ENCODE measurements around the gene FAM8A1. TPM values are rescaled to one million over a fixed set of nuclear protein-coding genes. Genes with fewer than 3 reads are reported as not detected.
"Not testable (repeated sequence)": the region's sequence is repeated elsewhere in the genome, so short reads cannot be mapped to it uniquely, and the experiment has no call there.

Gene FAM8A1
- polyA plus RNA-seq, 6 donors from 2014 or later = 1.5 to 3.4 (median 2.0) TPM; not detected in 1

DNA sequence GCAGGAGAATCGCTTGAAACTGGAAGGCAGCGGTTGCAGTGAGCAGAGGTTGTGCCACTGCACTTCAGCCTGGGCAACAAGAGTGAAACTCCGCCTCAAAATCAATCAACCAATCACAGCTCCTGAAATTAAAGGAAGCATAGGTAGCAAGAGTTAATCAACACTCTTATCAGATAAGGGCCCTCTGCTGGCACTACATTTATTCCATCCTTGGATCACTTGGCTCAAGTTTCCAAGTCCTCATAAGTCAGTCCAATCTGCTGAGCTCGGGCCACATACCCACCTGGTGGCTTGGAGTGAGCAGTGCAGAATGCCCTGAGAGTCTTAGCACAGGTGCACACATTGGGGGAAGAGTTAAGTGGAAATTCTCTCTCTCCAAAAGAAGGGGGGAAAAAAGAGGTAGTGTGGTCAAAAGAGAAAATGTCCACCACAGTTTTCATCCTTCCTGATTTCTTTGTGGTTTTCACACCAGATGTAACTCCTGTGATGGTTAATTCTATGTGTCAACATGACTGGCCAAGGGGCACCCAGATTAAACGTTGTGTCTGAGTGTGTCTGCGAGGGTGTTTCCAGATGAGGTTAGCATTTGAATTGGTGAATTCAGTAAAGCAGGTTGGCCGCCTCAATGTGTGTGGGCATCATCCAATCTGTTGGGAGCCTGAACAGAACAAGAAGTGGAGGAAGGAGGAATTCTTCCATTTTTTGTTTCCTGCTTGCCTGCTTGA lies 14.2 kb upstream of the FAM8A1 start:
- Mint-ChIP-seq H3K9me3 (peaks cover 0 to 4% (median 0%) of the 10 kb centered on the region in 7 donors), H3K27me3 (peaks cover 0 to 12% (median 4%) of the 10 kb centered on the region in 3 donors), H3K36me3 (no peaks in the 10 kb centered on the region), H3K27ac (peak overlapping the region in 1 of 6 donors; percentile 56), H3K4me3 (no peak overlapping the region), H3K4me1 (peaks cover 0 to 4% (median 0%) of the 10 kb centered on the region in 3 donors)
- peak; percentile 37 to 45 for ATAC-seq (ENCODE audit: low read depth in 2 of 2)
- no peak for DNase-seq

DNA sequence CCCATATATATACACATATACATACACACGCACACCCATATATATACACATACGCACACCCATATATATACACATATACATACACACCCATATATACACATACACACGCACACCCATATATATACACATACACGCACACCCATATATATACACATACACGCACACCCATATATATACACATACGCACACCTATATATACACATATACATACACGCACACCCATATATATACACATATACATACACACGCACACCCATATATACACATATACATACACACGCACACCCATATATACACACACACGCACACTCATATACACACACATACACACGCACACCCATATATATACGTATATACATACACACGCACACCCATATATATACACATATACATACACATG lies 13.5 kb upstream of the FAM8A1 start:
- H3K36me3 Mint-ChIP-seq; H3K27ac Mint-ChIP-seq; H3K4me3 Mint-ChIP-seq; ATAC-seq (ENCODE audit: low read depth in 2 of 2); H3K9me3 Mint-ChIP-seq; DNase-seq; H3K27me3 Mint-ChIP-seq; H3K4me1 Mint-ChIP-seq: not testable (repeated sequence)

DNA sequence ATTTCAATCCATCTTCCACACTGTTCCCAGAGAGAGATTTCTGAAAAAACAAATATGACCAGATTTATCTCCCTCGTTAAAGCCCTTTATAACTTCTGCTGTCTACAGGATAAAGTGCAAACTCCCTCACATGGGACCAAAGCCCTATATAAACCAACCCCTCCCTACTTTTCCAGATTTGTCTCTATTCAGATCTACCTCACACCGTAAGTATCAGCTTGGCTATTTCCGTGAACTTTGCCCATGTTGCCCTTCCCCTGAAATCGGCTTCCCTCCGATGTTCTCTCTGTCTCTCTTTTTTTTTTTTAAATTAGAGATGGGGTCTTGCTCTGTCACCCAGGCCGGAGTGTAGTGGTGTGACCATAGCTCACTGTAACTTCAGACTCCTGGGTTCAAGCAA lies 12.1 kb upstream of the FAM8A1 start:
- H3K27ac Mint-ChIP-seq = peak overlapping the region in 1 of 6 donors; percentile 50
- DNase-seq (no peak), ATAC-seq (ENCODE audit: low read depth in 2 of 2) (no peak)
- H3K9me3 Mint-ChIP-seq = no peaks in the 10 kb centered on the region
- H3K27me3 Mint-ChIP-seq = peaks cover 0 to 5% (median 0%) of the 10 kb centered on the region in 3 donors
- H3K4me3 Mint-ChIP-seq = no peak overlapping the region
- no peaks in the 10 kb centered on the region for H3K36me3 Mint-ChIP-seq
- peaks cover 0 to 4% (median 0%) of the 10 kb centered on the region in 3 donors for H3K4me1 Mint-ChIP-seq

DNA sequence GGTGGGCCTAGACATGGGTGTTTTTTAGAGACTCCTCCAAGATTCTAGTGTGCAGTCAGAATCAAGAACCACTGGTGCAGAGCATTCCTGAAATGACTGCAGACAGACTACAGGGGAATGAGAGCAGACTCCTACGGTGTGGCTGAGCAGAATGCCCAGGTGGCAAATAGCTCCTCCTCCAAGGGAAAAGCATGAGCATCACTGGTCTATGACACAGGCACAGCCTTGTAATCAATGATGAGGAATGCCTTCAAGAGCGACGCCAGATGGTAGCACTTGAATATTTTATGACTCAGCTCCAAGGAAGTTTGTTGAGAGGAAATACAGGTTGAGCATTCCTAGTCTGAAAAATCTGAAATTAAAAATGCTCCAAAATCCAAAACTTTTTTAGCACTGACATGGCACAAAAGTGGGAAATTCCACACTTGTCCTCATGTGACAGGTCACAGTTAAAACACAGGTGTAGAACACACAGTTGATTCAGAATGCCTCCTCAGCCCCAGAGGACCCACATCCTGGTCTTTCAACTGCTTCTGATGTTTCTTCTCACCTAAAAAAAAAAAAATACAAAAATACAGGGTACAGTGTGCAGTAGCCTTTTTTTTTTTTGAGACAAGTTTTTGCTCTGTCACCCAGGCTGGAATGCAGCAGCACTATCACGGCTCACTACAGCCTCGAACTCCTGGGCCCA lies 10.6 kb upstream of the FAM8A1 start:
- H3K9me3 Mint-ChIP-seq = no peaks in the 10 kb centered on the region
- no peak overlapping the region for H3K4me3 Mint-ChIP-seq
- DNase-seq = no peak
- H3K36me3 Mint-ChIP-seq = no peaks in the 10 kb centered on the region
- H3K27ac Mint-ChIP-seq = peak overlapping the region in 1 of 6 donors; percentile 5
- H3K27me3 Mint-ChIP-seq = no peaks in the 10 kb centered on the region
- no peaks in the 10 kb centered on the region for H3K4me1 Mint-ChIP-seq
- no peak for ATAC-seq (ENCODE audit: low read depth in 2 of 2)

DNA sequence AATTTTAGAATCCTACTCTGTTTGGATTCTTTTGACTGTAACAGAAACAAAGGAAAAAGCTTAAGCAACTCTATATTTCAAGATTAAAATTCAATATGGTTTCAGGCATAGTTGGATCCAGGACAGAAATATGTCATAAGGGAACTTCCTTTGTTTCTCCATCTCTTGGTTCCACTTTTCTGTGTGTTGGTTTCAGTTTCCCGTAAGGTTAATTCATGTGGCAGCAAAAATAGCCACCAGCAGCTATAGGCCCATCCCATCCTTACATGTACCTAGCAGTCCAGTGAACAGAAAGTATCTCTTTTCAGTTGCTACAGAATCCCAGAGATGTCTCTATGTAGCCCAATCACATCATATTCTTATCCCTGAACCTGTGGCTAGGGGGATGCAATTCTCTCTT lies 8.8 kb upstream of the FAM8A1 start:
- H3K27ac Mint-ChIP-seq = peak overlapping the region in 1 of 6 donors; percentile 27
- no peaks in the 10 kb centered on the region for H3K36me3 Mint-ChIP-seq
- H3K4me3 Mint-ChIP-seq = no peak overlapping the region
- DNase-seq (no peak), ATAC-seq (ENCODE audit: low read depth in 2 of 2) (no peak)
- no peaks in the 10 kb centered on the region for H3K9me3 Mint-ChIP-seq
- no peaks in the 10 kb centered on the region for H3K27me3 Mint-ChIP-seq
- H3K4me1 Mint-ChIP-seq = no peaks in the 10 kb centered on the region

DNA sequence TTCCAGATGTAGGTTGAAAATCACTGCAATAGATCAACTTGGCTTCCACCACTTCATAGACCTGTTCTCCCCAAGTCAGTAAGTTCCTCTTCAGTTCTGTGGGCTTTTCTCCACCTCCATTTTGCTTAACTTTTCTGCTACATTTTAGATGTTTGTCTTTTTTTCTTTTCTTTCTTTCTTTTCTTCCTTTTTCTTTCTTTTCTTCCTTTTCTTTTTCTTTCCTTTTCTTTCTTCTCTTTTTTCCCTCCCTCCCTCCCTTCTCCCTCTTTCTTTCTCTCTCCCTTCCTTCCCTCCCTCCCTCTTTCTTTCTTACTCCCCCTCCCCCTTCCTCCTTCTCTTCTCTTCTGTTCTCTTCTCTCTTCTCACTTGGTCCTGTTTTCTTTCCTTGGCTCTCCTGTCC lies 6.9 kb upstream of the FAM8A1 start:
- no peak overlapping the region for H3K4me3 Mint-ChIP-seq
- H3K27ac Mint-ChIP-seq = peak overlapping the region in 1 of 6 donors; percentile 78
- DNase-seq (no peak), ATAC-seq (ENCODE audit: low read depth in 2 of 2) (no peak)
- no peaks in the 10 kb centered on the region for H3K27me3 Mint-ChIP-seq
- no peaks in the 10 kb centered on the region for H3K36me3 Mint-ChIP-seq
- H3K4me1 Mint-ChIP-seq = no peaks in the 10 kb centered on the region
- H3K9me3 Mint-ChIP-seq = no peaks in the 10 kb centered on the region

DNA sequence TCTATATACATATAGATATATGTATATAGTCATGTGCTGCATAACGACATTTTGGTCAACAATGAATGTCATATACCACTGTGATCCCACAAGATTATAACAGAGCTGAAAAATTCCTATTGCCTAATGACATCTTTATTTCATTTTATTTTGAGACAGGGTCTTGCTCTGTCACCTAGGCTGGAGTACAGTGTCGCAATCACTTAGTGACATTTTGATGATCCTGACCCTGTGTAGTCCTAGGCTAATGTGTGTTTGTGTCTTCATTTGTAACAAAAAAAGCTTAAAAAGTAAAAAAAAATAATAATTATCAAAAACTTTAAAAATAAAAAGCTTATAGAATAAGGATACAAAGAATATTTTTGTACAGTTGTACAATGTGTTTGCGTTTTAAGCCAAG lies 4.0 kb upstream of the FAM8A1 start:
- Mint-ChIP-seq H3K27me3 (no peaks in the 10 kb centered on the region), H3K27ac (no peak overlapping the region), H3K4me3 (peak overlapping the region in 1 of 8 donors; percentile 62), H3K9me3 (no peaks in the 10 kb centered on the region), H3K36me3 (no peaks in the 10 kb centered on the region), H3K4me1 (peaks cover 3 to 6% (median 4%) of the 10 kb centered on the region in 3 donors)
- ATAC-seq (ENCODE audit: low read depth in 2 of 2) (no peak), DNase-seq (no peak)

DNA sequence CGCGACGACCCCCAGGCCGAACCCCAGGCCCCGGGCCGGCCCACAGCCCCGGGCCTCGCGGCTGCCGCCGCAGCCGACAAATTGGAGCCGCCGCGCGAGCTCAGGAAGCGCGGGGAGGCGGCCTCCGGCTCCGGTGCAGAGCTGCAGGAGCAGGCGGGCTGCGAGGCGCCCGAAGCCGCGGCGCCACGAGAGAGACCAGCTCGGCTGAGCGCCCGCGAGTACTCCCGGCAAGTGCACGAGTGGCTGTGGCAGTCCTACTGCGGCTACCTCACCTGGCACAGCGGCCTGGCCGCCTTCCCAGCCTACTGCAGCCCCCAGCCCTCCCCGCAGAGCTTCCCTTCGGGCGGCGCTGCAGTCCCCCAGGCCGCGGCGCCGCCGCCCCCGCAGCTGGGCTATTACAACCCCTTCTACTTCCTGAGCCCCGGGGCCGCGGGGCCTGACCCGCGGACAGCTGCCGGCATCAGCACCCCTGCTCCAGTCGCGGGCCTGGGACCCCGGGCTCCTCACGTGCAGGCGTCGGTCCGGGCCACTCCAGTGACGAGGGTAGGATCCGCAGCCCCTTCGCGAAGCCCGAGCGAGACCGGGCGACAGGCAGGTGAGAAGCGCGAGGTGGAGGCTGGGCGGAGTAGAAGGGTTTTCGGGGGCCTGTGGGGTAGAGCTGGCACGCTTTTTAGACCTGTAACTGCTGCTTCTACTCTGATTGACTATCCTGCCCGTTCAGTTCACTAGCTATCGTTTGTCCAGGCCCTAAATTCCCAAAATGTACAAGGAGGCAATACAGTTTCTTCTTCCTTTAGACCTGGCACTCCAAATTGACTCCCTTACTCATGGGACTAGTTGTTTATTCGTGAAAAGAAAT lies 654 bp downstream of the FAM8A1 start:
- DNase-seq = peak; percentile 47

DNA sequence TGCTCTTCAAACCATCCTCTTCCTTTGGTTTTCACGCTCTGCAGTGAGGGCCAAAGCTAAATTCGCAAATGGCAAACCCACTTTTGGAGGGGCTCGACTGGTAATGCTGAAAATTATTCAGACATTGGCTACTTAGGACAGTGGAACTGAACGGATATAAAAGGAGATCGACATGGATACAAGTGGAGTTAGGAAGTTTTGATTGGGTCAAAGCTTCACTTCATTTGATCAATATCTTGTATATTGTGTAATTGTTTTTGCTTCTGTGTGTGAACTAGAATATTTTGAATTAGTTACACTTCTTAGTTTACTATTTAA lies 1.2 kb downstream of the FAM8A1 start:
- H3K27ac Mint-ChIP-seq = peak overlapping the region in 5 of 6 donors; percentile 30 to 96 (median 86)
- peaks cover 12 to 26% (median 15%) of the 10 kb centered on the region in 3 donors for H3K4me1 Mint-ChIP-seq
- ATAC-seq (ENCODE audit: low read depth in 2 of 2) (no peak), DNase-seq (no peak)
- no peaks in the 10 kb centered on the region for H3K9me3 Mint-ChIP-seq
- H3K36me3 Mint-ChIP-seq = peaks cover 5 to 7% of the 10 kb centered on the region in 2 donors
- H3K4me3 Mint-ChIP-seq = peak overlapping the region; percentile 83 to 93 (median 88)
- no peaks in the 10 kb centered on the region for H3K27me3 Mint-ChIP-seq

More for the DNA sequence above, 654 bp downstream of the FAM8A1 start:
- peak; percentile 49 to 54 for ATAC-seq (ENCODE audit: low read depth in 2 of 2)
- peak overlapping the region; percentile 83 to 93 (median 88) for H3K4me3 Mint-ChIP-seq
- H3K9me3 Mint-ChIP-seq = no peaks in the 10 kb centered on the region
- peak overlapping the region; percentile 30 to 96 (median 81) for H3K27ac Mint-ChIP-seq
- H3K4me1 Mint-ChIP-seq = peaks cover 12 to 26% (median 15%) of the 10 kb centered on the region in 3 donors
- H3K27me3 Mint-ChIP-seq = no peaks in the 10 kb centered on the region
- H3K36me3 Mint-ChIP-seq = peaks cover 5 to 7% of the 10 kb centered on the region in 2 donors

DNA sequence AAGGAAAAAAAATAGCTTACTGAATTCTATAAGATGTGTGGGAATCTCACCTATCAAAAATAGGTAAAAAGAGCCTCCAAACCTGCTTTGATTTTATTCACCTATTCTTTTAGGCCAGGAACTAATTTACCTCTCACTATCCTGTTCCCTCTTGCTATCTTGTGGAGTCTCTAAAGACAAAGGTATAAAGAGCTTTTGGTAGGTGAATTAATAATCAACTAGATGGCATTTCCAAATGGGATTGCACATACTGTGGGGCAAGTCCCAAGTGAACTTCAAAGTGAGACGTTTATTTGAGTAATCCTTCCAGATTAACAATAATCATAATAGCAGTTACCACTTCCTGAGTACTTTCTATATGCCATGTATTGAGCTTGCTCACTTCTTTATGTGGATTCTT lies 2.8 kb downstream of the FAM8A1 start:
- H3K4me3 Mint-ChIP-seq = peak overlapping the region in 1 of 8 donors; percentile 88
- no peak for DNase-seq
- no peak overlapping the region for H3K27ac Mint-ChIP-seq
- no peak for ATAC-seq (ENCODE audit: low read depth in 2 of 2)
- H3K36me3 Mint-ChIP-seq = peaks cover 5 to 7% of the 10 kb centered on the region in 2 donors
- H3K9me3 Mint-ChIP-seq = no peaks in the 10 kb centered on the region
- no peaks in the 10 kb centered on the region for H3K27me3 Mint-ChIP-seq
- H3K4me1 Mint-ChIP-seq = peaks cover 12 to 26% (median 15%) of the 10 kb centered on the region in 3 donors

DNA sequence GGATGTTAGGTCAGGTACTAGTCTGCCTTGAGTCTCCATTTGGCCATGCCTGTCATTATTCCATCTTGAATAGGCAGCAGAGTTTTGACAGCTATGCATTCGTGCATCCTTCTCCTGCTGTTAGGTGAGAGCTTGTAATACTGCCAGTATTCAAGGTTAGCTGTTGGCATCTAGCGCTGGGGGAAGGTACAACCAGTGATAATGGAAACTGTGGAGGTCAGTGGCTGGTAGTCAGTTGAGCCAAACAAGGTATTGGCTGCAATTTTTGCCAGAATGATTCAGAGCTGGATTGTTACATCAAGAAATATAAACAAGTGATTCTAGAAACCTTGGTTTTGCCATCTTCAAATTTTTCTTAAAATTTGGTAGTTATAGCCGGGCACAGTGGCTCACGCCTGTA lies 6.5 kb downstream of the FAM8A1 start:
- Mint-ChIP-seq H3K4me3 (no peak overlapping the region), H3K4me1 (peaks cover 4 to 18% (median 4%) of the 10 kb centered on the region in 3 donors), H3K9me3 (no peaks in the 10 kb centered on the region), H3K27ac (peak overlapping the region in 1 of 6 donors; percentile 29), H3K36me3 (peaks cover 5 to 7% of the 10 kb centered on the region in 2 donors), H3K27me3 (no peaks in the 10 kb centered on the region)
- no peak for DNase-seq
- no peak for ATAC-seq (ENCODE audit: low read depth in 2 of 2)

DNA sequence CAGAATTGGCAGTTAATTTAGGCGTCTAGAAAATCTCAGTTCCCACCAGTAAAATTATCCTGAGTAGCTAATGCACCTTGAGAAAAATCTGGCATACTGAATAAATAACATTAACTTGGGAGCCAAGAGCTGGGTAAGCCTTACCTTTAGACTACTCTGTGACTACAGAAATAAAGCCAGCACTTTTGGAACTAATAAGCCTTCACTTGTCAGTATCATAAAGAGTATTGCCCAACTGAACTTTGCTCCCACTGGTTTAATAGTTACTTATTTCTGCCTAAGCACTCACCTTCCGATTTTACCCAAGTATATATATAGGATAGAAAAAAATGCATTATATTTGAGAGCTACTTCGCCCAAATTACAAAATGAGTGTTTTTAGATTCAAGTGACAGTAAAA lies 10.7 kb downstream of the FAM8A1 start:
- no peak for ATAC-seq (ENCODE audit: low read depth in 2 of 2)
- H3K9me3 Mint-ChIP-seq = no peaks in the 10 kb centered on the region
- DNase-seq = no peak
- H3K4me3 Mint-ChIP-seq = no peak overlapping the region
- H3K27ac Mint-ChIP-seq = peak overlapping the region in 1 of 6 donors; percentile 10
- H3K27me3 Mint-ChIP-seq = no peaks in the 10 kb centered on the region
- H3K4me1 Mint-ChIP-seq = no peaks in the 10 kb centered on the region
- peaks cover 0 to 8% of the 10 kb centered on the region in 2 donors for H3K36me3 Mint-ChIP-seq

DNA sequence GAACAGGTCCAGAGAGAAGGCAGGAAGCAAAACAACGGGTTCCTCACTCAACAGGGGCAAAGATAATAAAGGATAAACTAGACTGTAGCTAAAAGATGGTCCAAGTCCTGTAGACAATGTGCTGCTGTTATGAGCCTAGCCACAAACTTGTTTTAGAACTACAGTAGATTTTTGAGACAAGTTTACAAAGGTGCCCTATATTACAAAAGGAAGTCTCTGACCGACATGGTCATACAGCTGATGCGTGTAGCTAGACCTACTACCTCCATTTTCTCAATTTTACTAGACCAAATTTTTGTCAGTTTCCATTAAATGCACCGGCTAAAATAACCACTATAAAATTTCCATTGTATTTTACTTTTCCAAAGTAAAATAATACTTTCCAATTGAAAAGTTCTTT lies 11.9 kb downstream of the FAM8A1 start:
- H3K4me3 Mint-ChIP-seq = no peak overlapping the region
- no peaks in the 10 kb centered on the region for H3K9me3 Mint-ChIP-seq
- no peaks in the 10 kb centered on the region for H3K4me1 Mint-ChIP-seq
- H3K36me3 Mint-ChIP-seq = peaks cover 0 to 13% of the 10 kb centered on the region in 2 donors
- no peaks in the 10 kb centered on the region for H3K27me3 Mint-ChIP-seq
- ATAC-seq (ENCODE audit: low read depth in 2 of 2) (no peak), DNase-seq (no peak)
- peak overlapping the region in 1 of 6 donors; percentile 28 for H3K27ac Mint-ChIP-seq

Data from naive B cell (primary cell).